SU-DHL-6 (cell line): ENCODE results near the gene HSH2D.

Source experiments
- H2AFZ ChIP-seq: fragments of 200-600 bp; sonication (generic); 2 replicates; pipeline ENCODE4 v1.6.1; 2014; ENCODE audit warnings: low read depth, mild to moderate bottlenecking, moderate library complexity, mixed read lengths, antibody characterized with exemption, low read length; ENCODE audit not compliant: severe bottlenecking
- H3F3A ChIP-seq: fragments of 200-600 bp; shearing (Covaris generic); 2 replicates; pipeline ENCODE4 v1.6.0; 2016; ENCODE audit warnings: antibody characterized with exemption, mild to moderate bottlenecking; ENCODE audit not compliant: insufficient read depth
- H3K27ac ChIP-seq: fragments of 200-600 bp; sonication (generic); 2 replicates; pipeline ENCODE4 v1.5.1; 2016; ENCODE audit warnings: low read depth, mild to moderate bottlenecking, low read length, moderate library complexity, mixed read lengths
- H3K27me3 ChIP-seq: fragments of 200-600 bp; sonication (generic), shearing (Covaris generic); 2 replicates; pipeline ENCODE4 v1.6.0; 2014; ENCODE audit warnings: mild to moderate bottlenecking, low read length
- H3K36me3 ChIP-seq: fragments of 200-600 bp; sonication (generic); 2 replicates; pipeline ENCODE4 v1.6.1; 2014; ENCODE audit warnings: mild to moderate bottlenecking, low read length, mixed read lengths
- H3K4me2 ChIP-seq: fragments of 300-600, 200-600 bp; shearing (Covaris generic), sonication (generic); 2 replicates; pipeline ENCODE4 v1.6.0; 2014; ENCODE audit warnings: low read length, low read depth, mild to moderate bottlenecking; ENCODE audit not compliant: poor library complexity, severe bottlenecking
- H3K4me3 ChIP-seq: fragments of 200-600 bp; sonication (generic); 2 replicates; pipeline ENCODE4 v1.5.1; 2014; ENCODE audit warnings: antibody characterized with exemption, low read length, mild to moderate bottlenecking, mixed read lengths; ENCODE audit not compliant: insufficient read depth, poor library complexity, severe bottlenecking
- H3K79me2 ChIP-seq: fragments of 200-600 bp; sonication (generic); 2 replicates; pipeline ENCODE4 v1.6.1; 2014; ENCODE audit warnings: mild to moderate bottlenecking, low read length, moderate library complexity; ENCODE audit not compliant: insufficient read depth
- H3K9ac ChIP-seq: fragments of 200-600 bp; sonication (generic); 2 replicates; pipeline ENCODE4 v1.7.0; 2014; ENCODE audit warnings: mild to moderate bottlenecking, low read length
- H3K9me2 ChIP-seq: fragments of 200-600 bp; sonication (generic); replicated peaks from 2 replicates; pipeline ENCODE4 v1.6.1; 2014; ENCODE audit warnings: low read length; ENCODE audit not compliant: insufficient read depth
- H3K9me3 ChIP-seq: fragments of 200-600 bp; sonication (generic); 2 replicates; pipeline ENCODE4 v1.6.1; 2014; ENCODE audit warnings: low read length, mixed read lengths; ENCODE audit not compliant: insufficient read depth
- H4K20me1 ChIP-seq: fragments of 200-600 bp; sonication (generic); 2 replicates; pipeline ENCODE4 v1.6.1; 2014; ENCODE audit warnings: low read depth, mild to moderate bottlenecking, antibody characterized with exemption, low read length, moderate library complexity, mixed read lengths
- EZH2phosphoT487 ChIP-seq: fragments of 200-600 bp; sonication (generic), shearing (Covaris generic); conservative IDR thresholded peaks from 2 replicates; pipeline ENCODE4 v1.6.1; 2018; ENCODE audit warnings: mild to moderate bottlenecking, antibody characterized with exemption, low read length, moderate library complexity, mixed read lengths
- TF ChIP-seq, protein P1 (sequence below): fragments of 200-600 bp; sonication (generic); IDR thresholded peaks from one replicate; pipeline ENCODE4 v1.5.1; 2017; ENCODE audit warnings: antibody characterized with exemption, mild to moderate bottlenecking, low read length, moderate library complexity; ENCODE audit not compliant: insufficient read depth, poor library complexity, severe bottlenecking

HSH2D gene

DNA sequence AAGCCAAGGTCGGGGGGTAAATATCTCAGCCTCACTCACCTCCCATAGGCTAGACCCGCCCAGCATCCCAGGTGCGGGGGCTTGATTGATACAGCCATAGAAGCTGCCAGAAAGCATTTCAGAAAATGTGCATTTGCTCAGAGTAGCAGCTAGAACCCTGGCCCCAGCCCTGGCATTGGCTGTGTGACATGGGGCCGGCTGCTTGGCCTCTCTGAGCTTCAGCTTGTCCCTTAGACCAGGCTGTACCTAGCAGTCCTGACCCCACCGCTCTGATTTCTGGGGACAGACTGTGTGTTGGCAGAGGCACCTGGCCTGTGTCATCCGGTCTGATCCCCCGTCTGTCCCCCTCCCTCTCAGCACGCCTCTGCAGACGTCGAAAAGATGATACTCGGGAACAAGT, 16.4 kb upstream of the HSH2D start:
- 0 out of 2 replicates have a peak, but pooled peaks cover 7% of the 10 kb centered on the region for H3K79me2 ChIP-seq
- no peaks in the 10 kb centered on the region for H4K20me1 ChIP-seq
- TF ChIP-seq, protein P1, sequence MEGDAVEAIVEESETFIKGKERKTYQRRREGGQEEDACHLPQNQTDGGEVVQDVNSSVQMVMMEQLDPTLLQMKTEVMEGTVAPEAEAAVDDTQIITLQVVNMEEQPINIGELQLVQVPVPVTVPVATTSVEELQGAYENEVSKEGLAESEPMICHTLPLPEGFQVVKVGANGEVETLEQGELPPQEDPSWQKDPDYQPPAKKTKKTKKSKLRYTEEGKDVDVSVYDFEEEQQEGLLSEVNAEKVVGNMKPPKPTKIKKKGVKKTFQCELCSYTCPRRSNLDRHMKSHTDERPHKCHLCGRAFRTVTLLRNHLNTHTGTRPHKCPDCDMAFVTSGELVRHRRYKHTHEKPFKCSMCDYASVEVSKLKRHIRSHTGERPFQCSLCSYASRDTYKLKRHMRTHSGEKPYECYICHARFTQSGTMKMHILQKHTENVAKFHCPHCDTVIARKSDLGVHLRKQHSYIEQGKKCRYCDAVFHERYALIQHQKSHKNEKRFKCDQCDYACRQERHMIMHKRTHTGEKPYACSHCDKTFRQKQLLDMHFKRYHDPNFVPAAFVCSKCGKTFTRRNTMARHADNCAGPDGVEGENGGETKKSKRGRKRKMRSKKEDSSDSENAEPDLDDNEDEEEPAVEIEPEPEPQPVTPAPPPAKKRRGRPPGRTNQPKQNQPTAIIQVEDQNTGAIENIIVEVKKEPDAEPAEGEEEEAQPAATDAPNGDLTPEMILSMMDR = no peak
- no peak for TF ChIP-seq EZH2phosphoT487
- H3K4me2 ChIP-seq = no peak overlapping the region
- H3K27ac ChIP-seq = no peak overlapping the region
- H3K36me3 ChIP-seq = peaks cover 12% of the 10 kb centered on the region
- no peaks in the 10 kb centered on the region for H3K9me2 ChIP-seq
- no peak overlapping the region for H3K9ac ChIP-seq
- no peak overlapping the region for H3K4me3 ChIP-seq
- no peaks in the 10 kb centered on the region; the same call in 1 of the 2 replicates for H3F3A ChIP-seq
- no peaks in the 10 kb centered on the region for H3K27me3 ChIP-seq
- H2AFZ ChIP-seq = no peak overlapping the region
- no peaks in the 10 kb centered on the region for H3K9me3 ChIP-seq

DNA sequence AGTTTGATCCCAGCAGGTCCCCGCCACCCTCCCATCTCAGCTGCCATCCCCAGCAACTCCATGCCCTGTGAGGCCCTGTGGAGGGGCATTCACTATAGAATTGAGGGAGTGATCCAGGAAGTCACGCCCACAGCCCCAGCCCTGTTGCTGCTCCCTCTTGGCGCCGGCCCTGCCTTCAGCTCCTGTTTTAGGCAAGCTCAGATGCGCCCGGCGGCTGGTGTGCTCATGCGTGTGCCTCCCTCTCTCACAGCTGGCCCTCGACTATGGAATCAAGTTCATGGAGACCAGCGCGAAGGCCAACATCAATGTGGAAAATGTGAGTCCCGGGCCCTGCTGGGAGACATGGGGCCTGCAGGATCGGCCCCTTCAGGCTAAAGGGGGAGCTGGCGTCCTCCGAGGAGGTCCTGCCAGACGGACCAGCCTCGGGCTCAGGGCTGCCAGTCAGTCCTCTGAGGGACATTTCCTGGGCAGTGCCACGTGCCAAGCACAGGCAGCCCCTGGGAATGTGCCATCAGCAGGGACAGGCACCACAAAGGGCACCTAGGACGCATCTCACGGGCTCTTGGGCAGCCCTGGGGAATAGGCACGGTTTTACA, 15.6 kb upstream of the HSH2D start:
- 0 out of 2 replicates have a peak, but pooled peaks cover 5% of the 10 kb centered on the region for H3K79me2 ChIP-seq
- H3K4me2 ChIP-seq = no peak overlapping the region
- no peak overlapping the region for H3K27ac ChIP-seq
- no peaks in the 10 kb centered on the region for H4K20me1 ChIP-seq
- no peaks in the 10 kb centered on the region for H3K9me2 ChIP-seq
- no peak overlapping the region for H3K4me3 ChIP-seq
- no peaks in the 10 kb centered on the region; the same call in 1 of the 2 replicates for H3F3A ChIP-seq
- no peak overlapping the region for H2AFZ ChIP-seq
- no peaks in the 10 kb centered on the region for H3K27me3 ChIP-seq
- peaks cover 14% of the 10 kb centered on the region for H3K36me3 ChIP-seq
- no peak overlapping the region for H3K9ac ChIP-seq
- TF ChIP-seq, protein P1 = no peak
- no peak for TF ChIP-seq EZH2phosphoT487
- H3K9me3 ChIP-seq = no peaks in the 10 kb centered on the region

DNA sequence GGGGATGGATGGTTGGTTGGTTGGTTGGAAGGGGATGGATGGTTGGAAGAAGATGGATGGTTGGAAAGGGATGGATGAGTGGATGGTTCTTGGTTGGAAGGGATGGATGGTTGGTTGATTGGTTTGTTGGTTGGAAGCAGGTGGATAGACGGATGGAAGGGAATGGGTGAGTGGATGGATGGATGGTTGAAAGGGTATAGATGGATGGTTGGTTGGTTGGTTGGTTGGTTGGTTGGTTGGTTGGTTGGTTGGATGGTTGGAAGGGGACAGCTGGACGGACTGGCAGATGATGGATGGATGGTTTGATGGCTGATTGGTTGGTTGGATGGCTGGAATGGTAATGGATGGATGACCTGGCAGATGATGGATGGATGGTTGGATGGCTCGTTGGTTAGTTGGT, 11.8 kb upstream of the HSH2D start:
- peaks cover 17% of the 10 kb centered on the region for H3K36me3 ChIP-seq
- peaks cover 5% of the 10 kb centered on the region; the same call in 1 of the 2 replicates for H3F3A ChIP-seq
- no peak overlapping the region for H3K9ac ChIP-seq
- H3K27me3 ChIP-seq = no peaks in the 10 kb centered on the region
- no peaks in the 10 kb centered on the region for H3K9me3 ChIP-seq
- no peak overlapping the region for H3K4me3 ChIP-seq
- no peaks in the 10 kb centered on the region for H3K79me2 ChIP-seq
- H4K20me1 ChIP-seq = no peaks in the 10 kb centered on the region; the same call in 1 of the 2 replicates
- no peak for TF ChIP-seq EZH2phosphoT487
- TF ChIP-seq, protein P1 = no peak
- H3K4me2 ChIP-seq = no peak overlapping the region
- no peak overlapping the region for H2AFZ ChIP-seq
- no peaks in the 10 kb centered on the region for H3K9me2 ChIP-seq
- H3K27ac ChIP-seq = no peak overlapping the region
